ENCODE measurements around the gene IL31.

DNA sequence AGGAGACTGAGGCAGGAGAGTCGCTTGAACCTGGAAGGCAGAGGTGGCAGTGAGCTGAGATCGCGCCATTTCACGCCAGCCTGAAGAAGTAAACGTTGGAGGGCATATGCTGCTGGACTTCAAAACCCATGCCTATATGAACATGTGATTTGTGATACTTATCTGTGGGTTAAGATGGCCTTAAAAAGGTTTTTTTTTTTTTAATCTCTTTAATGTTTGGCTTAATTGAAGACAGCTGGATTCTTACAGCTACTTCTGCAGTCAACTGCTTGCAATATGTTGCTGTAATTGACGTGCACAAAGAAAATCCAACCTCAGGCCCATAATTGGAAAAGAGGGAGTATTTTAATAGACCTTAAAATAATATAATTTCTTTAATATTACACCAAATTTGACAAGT lies 28.0 kb upstream of the IL31 start:
- TF ChIP-seq, protein P1, sequence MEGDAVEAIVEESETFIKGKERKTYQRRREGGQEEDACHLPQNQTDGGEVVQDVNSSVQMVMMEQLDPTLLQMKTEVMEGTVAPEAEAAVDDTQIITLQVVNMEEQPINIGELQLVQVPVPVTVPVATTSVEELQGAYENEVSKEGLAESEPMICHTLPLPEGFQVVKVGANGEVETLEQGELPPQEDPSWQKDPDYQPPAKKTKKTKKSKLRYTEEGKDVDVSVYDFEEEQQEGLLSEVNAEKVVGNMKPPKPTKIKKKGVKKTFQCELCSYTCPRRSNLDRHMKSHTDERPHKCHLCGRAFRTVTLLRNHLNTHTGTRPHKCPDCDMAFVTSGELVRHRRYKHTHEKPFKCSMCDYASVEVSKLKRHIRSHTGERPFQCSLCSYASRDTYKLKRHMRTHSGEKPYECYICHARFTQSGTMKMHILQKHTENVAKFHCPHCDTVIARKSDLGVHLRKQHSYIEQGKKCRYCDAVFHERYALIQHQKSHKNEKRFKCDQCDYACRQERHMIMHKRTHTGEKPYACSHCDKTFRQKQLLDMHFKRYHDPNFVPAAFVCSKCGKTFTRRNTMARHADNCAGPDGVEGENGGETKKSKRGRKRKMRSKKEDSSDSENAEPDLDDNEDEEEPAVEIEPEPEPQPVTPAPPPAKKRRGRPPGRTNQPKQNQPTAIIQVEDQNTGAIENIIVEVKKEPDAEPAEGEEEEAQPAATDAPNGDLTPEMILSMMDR (conservative IDR thresholded peaks at IDR 0.05; ENCODE audit: low read depth, low read length) = no peak
- TF ChIP-seq EZH2 (IDR thresholded peaks at IDR 0.05; ENCODE audit: borderline replicate concordance, low read depth, low read length, poor library complexity, severe bottlenecking) = no peak

Data from A673 (cell line).